GM18870 (cell line): ENCODE data around the gene C20orf173.
"Not testable (repeated sequence)": the region's sequence is repeated elsewhere in the genome, so short reads cannot be mapped to it uniquely, and the experiment has no call there.

Experiments used
- ATAC-seq: cut with Tn5 transposase; IDR thresholded peaks from one replicate; pipeline ENCODE4 v1.9.1; 2021; ENCODE audit warnings: moderate library complexity; ENCODE audit not compliant: unreplicated experiment

The C20orf173 gene

DNA sequence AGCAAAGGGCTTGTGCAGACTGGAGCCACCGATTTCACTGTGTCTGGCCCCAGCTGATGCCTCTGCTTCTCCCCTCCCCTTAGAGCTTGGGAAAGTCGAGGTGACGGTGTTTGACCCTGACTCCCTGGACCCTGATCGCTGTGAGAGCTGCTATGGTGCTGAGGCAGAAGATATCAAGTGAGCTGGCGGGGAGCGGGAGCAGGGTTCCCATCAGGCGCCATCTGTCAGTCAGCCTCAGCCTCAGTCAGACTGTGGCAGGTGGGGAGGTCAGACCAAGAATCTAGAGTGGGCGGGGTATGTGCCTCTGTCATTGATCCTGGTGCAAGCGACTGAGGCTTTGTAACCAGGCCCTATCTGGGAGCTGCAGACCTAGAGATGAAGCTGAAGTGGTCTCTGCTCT lies 17.9 kb upstream of the C20orf173 start:
- no peak for ATAC-seq

DNA sequence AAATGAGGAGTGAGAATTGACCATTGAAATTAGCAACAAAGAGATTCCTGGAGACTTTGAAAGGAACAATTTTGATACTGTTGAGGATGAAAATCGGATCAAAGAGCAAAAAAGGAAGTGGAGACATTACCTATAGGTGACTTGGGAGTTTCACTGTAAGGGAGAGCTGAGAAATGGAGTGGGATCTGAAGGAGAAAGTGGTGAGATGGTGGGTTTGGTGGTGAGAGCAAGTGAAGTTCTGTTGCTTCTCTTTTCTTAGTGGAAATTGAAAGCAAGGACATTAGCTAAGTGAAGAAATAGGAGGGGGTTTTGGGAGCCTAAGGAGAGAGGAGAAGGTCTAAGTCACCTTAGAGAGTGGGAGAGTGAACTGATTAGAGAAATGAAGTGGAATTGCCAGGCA lies 16.7 kb upstream of the C20orf173 start:
- ATAC-seq = no peak

DNA sequence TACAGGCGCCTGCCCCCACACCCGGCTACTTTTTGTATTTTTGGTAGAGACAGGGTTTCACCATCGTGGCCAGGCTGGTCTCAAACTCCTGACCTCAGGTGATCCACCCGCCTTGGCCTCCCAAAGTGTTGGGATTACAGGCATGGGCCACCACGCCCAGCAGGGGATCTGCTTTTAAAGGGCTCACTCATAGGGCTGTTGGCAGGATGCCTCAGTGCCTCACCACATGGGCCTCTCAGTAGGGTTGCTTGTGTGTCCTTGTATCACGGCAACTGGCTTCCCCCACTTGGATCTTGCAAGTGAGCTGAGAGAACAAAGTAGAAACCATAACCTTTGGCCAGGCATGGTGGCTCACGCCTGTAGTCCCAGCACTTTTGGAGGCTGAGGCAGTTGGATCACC lies 15.5 kb upstream of the C20orf173 start:
- not testable (repeated sequence) for ATAC-seq

DNA sequence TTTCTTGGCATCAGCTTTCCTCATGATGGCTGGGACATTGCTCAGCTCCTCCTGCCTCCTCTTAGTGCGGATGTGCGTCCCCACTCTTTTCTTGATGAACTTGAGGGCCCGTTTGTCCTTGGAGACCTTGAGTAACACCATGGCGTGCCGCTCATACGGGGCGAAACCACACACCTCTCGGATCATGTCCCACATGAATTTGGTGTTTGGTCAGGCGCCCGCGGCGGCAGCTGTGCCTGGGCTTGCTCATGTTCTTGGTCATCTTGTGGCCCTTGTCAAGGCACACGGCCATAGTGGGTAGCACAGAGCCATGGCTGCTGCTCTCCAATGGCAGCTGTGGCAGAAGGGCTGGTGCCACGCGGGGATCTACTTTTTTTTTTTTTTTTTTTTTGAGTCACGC lies 15.0 kb upstream of the C20orf173 start:
- no peak for ATAC-seq

DNA sequence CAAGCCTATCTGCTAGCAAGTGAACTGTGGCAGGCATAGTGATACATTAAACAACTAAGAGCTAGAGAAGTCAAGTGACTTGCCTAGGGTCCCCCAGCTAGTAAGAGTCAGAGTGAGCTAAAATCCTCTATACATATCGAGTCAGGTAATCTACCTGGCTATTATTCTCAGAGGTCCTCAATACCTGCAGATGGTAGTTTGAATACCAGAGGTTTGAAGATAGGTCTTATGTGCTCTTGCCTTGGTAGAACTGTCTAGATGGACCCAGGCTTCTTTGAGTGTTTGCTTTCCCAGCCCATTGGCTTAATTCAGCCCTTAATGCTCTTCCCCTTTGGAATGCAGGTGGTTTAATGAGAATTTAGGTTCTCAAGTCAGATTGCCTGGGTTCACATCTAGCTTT lies 13.5 kb upstream of the C20orf173 start:
- no peak for ATAC-seq

DNA sequence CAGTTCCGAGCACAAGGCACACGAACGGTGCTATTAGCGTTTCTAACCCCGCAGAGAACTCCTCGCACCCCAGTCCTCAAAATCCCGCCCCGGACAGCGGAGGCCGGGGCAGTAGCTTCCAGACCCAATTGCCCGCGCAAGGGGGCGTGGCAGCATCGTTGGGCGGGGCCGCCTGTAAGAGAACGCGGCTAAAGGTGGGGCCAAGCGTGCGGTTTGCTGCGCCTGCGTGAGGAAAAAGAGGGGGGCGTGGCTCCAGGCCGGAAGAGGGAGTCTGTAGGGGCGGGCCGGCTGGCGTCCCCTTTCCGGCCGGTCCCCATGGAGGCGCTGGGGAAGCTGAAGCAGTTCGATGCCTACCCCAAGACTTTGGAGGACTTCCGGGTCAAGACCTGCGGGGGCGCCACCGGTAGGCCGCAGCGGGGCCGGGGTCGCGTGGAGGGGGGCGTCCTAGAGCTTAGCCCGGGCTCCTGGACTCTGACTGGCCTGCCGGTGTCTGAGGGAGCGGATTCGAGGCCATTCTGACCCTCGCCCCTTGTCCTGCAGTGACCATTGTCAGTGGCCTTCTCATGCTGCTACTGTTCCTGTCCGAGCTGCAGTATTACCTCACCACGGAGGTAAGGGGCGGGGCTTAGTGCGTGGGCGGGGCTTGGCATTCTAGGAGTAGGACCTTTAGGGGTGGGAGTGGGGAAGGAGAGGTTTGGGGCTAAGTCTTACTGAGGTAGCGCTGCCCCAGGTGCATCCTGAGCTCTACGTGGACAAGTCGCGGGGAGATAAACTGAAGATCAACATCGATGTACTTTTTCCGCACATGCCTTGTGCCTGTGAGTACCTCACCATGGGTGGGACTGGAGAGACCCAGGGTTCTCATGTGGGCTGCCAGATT lies 12.6 kb upstream of the C20orf173 start, which contains the start of gene ERGIC3:
Gene ERGIC3, plus strand, starts transcription at position 296 of the 880 bp plus-strand sequence. Its CDS starts 20 bp downstream, at position 316.
- ATAC-seq = peak; percentile 78

DNA sequence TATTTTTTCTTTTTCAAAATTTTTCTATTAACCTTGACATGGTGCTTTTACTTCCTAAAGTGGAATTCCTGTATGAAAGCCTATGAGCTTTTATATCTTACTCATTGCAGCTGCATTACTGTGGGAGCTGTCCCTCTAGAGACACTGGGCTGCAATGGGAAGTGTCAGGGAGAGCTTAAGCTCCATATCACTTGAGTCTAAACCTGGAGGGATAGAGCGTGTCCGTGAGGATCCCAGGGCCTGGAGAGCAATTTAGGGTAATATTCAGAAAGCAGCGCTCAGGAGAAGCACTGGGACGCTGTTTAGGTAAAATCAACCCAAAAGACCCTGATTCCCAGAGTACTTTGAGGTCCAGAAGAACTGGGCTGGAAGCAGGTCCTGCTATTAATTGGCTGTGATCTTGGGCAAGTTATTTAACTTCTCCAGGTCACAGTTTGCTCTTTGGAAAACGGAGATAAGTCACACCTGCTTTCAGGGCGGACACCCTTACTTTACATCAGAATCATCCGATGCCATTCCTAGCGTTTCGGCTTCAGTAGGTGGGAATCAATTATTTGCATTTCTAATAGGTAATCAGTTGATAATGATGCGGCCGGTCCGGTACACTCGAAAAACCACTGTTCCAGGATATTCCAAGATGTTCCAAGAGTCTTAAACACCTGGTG lies 11.8 kb upstream of the C20orf173 start:
- no peak for ATAC-seq

DNA sequence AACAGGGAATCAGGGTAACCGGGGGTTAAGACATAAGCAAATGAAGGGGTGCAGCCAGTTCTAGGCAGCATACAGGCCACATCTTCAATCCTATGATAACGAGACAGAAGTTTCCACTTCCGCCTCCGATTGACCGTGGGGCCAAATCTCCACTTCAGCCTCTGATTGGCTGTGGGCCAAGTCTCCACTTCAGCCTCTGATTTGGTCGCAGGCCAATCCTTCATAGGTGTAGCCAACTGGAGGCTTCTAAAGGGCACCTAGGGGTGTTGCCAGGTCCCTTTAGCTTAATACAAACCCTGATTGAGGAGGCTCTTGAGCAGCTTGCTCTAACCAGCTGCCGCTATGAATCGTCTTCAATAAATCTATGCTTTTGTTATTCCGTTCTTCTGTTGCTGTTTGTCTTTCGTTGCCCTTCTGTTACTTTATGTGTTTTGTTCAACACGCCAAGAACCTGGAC lies 10.3 kb upstream of the C20orf173 start:
- ATAC-seq = no peak

DNA sequence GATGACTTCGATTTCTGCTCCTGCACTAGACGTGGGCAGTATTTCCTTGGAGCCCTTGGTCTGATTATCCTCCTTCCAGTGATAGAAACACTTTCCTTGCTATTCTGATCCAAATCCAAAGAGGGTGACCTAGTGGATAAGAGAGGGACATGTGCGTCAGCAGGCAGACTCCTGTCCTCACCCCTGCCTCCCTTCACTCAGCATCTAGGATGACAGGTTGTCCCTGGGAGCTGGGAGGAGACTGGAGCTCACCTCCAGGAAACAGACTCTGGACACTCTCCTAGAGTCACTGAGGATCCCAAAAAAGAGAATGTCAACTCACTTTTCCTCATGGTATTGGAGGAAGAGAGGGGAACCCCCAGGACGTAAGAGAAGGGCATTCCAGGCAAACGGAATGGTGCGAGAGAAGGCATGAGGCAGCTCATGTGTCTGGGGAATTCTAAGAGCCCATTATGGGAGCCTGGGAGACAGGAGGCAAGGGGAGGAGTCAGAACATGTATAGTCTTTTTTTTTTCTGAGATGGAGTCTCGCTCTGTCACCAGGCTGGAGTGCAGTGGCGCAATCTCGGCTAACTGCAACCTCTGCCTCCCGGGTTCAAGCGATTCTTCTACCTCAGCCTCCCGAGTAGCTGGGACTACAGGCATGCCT lies 2.2 kb downstream of the C20orf173 start:
- no peak for ATAC-seq

DNA sequence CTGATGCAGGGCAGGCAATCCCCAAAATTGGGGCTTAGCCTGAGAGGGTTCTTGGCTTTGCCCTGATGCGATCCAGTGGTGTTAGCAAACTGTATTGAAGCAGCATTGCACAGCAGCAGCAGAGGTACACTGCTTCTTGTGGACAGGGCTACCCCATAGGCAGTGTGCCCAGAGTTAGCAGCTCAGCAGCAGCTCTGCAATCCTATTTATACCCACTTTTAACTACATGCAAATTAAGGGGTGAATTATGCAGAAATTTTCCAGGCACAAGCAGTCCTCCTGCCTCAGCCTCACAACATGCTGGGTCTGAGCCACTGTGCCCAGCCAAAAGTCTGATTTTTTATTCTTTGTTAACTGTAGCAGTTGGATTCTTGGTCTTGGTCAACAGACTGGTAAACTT lies 3.8 kb downstream of the C20orf173 start:
- ATAC-seq = no peak

DNA sequence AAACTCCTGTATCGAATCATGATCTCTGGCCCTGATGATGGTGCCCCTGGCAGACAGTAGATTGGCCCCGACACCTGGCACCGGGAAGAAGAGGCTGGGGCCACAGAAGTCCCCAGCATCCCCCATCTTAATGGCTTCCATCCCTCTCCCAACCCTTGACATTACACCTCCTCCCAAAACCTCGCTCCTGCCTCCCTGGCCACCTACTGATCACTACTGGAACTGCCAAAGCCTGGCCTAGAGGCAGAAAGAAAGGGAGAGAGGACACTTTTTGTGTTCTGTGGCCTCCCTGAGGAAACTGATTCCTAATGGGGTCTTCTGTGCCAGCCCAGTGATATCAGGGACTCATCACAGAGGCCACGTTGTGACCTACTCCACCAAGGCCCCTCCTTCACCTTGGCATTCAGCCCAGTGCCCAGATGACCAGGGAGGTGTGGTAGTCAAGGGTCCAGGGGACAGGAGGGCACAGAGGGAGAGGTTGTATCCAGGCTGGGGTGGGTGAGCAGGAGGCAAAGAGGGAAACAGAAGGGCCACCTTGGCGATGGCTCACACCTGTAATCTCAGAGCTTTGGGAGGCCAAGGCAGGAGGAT lies 6.1 kb downstream of the C20orf173 start:
- no peak for ATAC-seq

DNA sequence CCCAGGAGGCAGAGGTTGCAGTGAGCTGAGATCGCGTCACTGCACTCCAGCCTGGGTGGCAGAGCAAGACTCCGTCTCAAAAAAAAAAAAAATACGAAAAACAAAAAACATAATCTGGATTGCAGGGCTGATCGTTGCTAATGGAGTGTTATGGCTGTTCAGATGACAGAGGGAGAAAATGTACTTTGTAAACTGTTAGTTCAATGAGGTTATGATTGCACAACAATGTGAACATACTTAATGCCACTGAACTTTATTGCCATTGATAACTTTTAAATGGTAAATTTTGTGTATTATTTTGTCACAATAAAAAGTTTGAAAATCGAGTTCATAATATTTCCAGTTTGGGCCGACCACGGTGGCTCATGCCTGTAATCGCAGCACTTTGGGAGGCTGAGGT lies 10.5 kb downstream of the C20orf173 start:
- ATAC-seq = no peak

DNA sequence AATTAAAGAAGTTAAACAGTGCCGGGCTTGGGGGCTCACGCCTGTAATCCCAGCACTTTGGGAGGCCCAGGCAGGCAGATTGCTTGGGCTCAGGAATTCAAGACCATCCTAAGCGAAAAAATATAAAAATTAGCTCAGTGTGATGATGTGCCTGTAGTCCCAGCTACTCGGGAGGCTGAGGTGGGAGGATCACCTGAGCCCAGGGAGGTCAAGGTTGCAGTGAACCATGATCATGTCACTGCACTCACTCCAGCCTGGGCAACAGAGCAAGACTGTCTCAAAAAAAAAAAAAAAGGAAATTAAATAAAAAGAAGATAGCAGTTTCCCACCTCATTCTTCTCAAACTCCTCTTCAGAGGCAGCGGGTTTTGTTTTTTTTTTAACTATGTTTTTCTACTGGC lies 11.7 kb downstream of the C20orf173 start:
- ATAC-seq = not testable (repeated sequence)

DNA sequence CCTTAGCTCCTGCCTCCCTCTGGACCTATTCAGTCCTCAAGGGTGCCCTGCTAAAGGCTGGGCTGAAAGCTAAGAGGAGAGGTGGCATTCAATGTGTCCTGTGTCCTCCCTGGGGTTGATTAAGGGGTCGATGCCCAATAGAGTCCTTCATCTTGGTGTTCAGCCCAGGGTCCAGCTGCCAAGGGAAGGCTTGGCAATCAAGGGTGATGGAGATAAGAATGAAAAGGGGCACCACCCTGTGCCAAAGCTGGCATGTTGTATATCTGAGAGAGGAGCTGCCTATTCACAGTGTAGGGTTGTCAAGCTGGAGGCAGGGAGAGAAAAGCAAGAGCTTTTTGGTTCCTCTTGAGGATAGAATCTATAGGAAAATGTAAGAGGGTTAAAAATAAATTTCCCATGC lies 12.3 kb downstream of the C20orf173 start:
- ATAC-seq = no peak

DNA sequence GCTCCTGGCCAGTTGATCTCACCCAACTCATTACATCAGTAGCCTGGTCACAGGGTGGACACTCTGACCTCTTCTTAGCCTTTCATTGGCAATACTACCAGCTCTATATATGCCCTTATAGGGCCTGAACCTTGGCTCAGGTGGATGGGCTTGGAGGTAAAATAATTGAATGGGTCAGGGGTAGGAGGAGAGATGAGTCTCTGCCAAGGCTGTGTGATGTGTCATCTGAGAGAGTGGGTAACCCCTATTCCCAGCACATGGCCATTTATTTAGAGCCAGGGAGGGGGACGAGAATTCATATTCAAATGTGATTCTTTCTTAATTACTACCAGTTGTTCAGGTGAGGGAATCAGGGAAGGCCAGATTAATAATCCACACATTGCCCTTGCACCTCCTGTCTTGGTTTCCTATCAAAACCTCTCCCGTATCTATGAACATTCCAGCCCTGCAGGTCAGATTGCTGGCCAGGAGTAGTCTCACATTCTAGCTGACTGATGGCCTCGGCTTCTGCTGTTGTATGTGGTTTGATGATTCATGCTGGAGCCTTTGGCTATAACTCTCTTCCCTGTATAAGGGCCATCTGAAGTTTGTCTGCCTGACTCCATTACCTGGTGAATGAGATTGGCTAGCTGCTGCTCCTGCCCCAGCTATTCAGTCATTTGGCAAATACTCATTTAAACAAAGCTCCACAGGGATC lies 13.4 kb downstream of the C20orf173 start:
- no peak for ATAC-seq

DNA sequence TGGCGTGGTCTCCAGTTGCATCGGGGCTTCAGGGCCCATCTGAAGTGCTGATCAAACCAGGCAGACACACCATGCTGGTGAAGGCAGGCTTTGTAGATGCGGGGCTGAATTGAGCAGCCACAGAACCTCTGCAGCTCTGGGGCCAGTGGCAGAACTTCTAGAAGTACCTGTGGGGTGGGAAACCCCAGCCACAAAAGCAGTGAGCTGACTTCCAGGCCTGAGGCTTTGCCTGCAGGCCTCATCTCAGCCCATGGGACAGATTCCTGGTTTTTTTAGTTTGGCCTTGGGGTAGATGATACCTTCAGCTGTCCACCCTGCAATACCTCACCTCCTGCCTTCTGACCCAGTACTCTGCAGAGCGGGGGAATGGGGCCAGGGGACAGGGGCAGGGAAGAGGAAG lies 14.1 kb downstream of the C20orf173 start:
- no peak for ATAC-seq

DNA sequence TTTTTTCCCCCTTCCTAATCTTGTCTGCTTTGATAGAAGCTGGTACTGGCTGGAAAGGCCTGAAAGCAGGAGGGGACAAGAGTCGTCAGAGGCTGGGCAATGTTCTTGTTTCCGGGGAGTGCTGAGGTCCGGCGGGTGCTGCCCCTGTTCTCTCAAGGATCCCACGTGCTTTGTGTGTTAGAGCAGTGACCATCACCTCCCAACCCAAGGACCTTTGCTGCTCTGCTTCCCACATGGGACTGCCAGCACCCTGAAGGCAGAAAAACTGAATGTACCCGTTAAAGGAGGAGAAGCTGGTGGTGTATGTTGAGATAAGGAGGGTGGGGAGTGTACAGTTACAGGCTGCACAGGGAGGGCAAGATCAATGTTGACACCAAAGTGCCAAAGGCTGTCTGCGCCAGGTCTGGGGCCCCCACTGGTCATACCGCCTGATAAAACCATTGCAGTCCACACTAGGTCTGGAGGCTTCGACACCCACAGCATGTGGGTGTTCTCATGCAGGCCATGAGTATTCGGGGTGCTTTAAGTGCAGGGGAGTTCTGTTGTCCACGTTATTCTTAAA lies 15.0 kb downstream of the C20orf173 start:
- ATAC-seq = no peak

DNA sequence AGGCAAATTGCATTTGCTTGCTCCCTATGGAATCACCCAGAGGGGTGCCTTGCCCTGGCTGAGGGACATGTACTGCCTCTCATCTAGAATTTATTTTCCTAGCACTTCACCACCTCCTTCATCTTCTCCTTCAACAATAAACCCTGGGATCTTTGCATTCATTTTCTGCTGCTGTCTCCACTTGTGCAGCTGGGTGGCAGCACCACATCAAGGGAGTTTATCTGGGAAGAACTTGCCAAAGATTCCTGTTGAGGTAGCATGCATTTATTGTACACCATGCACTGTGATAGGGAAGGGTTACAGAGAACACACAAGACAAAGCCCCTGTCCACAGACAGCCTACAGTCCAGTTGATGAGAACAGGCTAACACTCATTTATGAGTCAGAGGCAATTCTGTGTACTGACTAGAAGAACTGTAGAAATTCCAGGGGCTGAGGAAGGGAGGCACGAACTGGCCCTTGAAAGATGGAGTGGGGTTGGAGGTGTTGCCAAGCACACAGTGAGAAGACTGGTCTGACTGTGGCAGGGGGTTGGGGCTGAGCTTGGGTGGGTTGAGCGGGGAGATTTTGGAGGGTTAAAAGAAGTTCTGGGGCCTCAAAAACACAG lies 17.5 kb downstream of the C20orf173 start:
- ATAC-seq = no peak

DNA sequence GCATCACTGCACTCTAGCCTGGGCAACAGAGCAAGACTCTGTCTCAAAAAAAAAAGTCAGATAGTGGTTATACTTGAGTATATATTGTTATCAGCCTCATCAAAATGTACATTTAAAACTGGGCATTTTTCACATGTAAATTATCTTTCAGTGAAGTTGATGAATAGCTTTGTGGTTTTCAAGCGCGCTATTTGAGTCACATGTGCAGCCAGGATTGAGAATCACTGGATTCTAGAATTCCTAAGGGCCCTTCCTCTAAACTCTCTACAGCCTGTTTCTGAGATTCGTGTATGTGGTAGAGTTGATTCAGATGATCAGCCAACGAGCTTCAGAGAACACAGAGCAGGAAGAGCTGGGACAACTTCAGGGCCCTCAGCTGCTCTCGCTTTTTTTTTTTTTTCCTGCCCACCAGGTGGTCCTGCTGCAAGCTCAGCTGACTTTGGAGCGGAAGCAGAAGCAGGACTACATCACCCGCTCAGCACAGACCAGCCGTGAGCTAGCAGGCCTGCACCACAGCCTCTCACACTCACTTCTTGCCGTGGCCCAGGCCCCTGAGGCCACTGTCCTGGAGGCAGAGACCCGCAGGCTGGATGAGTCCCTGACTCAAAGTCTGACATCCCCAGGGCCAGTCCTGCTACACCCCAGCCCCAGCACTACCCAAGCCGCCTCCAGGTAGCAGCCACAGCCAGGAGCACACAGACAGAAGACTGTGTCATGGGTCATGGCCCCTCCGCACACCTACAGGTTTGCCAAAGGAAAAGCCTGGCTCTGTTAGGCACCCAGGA lies 18.3 kb downstream of the C20orf173 start:
- no peak for ATAC-seq
